Fibroblast of pulmonary artery (primary cell): Measurements from ENCODE around the gene ARHGEF38.

ENCODE experiments used
- DNase-seq: peaks from one replicate; pipeline ENCODE4 v3.0.0-alpha.2; 2010; ENCODE audit warnings: low read depth
- H3K4me3 ChIP-seq: replicated peaks from 2 replicates; pipeline ENCODE4 v1.5.1; 2011; ENCODE audit warnings: low read depth, mild to moderate bottlenecking, control low read depth, low read length, moderate library complexity
- CTCF ChIP-seq: IDR thresholded peaks from 2 replicates; pipeline ENCODE4 v1.5.1; 2011; ENCODE audit warnings: mild to moderate bottlenecking, control low read depth, low read length, inconsistent platforms; ENCODE audit errors: missing control alignments

Gene ARHGEF38

GRCh38 chr4:105520819-105521790 is 31.3 kb upstream of the ARHGEF38 start:
- DNase-seq, result peak; percentile 66
- H3K4me3 ChIP-seq, result no peak overlapping the region
- TF ChIP-seq CTCF, result peak; percentile 88

GRCh38 chr4:105526656-105527055 is 25.8 kb upstream of the ARHGEF38 start:
- no peak for DNase-seq
- TF ChIP-seq CTCF, result no peak
- H3K4me3 ChIP-seq, result no peak overlapping the region

GRCh38 chr4:105527081-105527480 is 25.3 kb upstream of the ARHGEF38 start:
- H3K4me3 ChIP-seq, result no peak overlapping the region
- no peak for TF ChIP-seq CTCF
- DNase-seq, result no peak

GRCh38 chr4:105536601-105537000 is 15.8 kb upstream of the ARHGEF38 start:
- DNase-seq, result no peak
- H3K4me3 ChIP-seq, result no peak overlapping the region
- no peak for TF ChIP-seq CTCF

GRCh38 chr4:105541420-105541819 is 11.0 kb upstream of the ARHGEF38 start:
- DNase-seq, result no peak
- no peak for TF ChIP-seq CTCF
- H3K4me3 ChIP-seq, result no peak overlapping the region

GRCh38 chr4:105542039-105542438 is 10.4 kb upstream of the ARHGEF38 start:
- TF ChIP-seq CTCF, result no peak
- no peak overlapping the region for H3K4me3 ChIP-seq
- DNase-seq, result no peak
